AG09309 (cell line): ENCODE measurements around the gene DMAC2.
"Not testable (repeated sequence)": the region's sequence is repeated elsewhere in the genome, so short reads cannot be mapped to it uniquely, and the experiment has no call there.

ENCODE experiments used
- DNase-seq: peaks from one replicate; pipeline ENCODE4 v3.0.0-alpha.2; 2010; ENCODE audit warnings: low read depth
- H3K4me3 ChIP-seq: 2 replicates; pipeline ENCODE4 v1.5.1; 2011; ENCODE audit warnings: mild to moderate bottlenecking, low read depth, low read length, moderate library complexity; ENCODE audit not compliant: control insufficient read depth
- CTCF ChIP-seq: IDR thresholded peaks from 2 replicates; pipeline ENCODE4 v1.5.1; 2011; ENCODE audit warnings: mild to moderate bottlenecking, low read depth, low read length, inconsistent platforms; ENCODE audit not compliant: insufficient read depth, control insufficient read depth; ENCODE audit errors: missing control alignments

Gene DMAC2

DNA sequence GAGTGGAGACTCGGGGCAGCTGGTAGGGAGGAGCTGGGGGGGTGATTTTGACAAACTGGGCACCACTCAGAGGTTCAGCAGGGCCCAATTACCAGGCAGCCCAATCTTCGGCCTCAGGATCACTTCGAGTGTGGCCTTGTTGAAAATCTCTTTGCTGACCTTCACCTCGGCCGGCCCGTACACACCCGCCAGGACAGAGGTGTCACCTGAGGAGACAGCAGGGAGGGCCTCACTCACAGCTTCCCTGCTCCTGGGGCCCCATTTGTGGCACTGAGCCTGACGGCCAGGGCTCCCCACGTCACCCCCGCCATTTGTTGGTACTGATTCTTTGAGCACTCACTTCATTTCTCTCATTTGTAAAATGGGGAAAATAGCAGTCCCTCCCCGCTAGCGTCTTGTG, 46.9 kb downstream of the DMAC2 start:
- no peak overlapping the region for H3K4me3 ChIP-seq
- no peak for DNase-seq
- TF ChIP-seq CTCF = no peak

DNA sequence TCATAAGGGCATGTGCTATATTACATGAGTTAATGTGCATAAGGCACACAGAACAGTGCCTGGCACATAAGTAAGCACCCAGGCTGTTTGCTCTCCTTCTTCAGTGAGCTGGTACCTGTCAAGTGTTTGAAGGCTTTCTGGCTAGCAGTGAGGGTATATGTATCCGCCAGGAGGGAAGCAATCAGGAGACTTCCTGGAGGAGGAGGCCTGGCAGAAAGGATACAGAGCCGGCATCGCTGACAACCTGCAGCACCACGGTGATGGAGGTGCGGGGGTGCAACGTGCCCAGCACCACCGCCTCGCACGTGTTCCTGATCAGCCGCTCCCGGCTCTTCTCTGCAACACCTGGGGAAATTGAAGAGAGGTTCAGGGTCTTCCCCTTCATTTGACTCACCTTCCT, 48.1 kb downstream of the DMAC2 start:
- TF ChIP-seq CTCF = no peak
- no peak for DNase-seq
- H3K4me3 ChIP-seq = no peak overlapping the region

GRCh38 chr19:41386442-41386841, 53.3 kb downstream of the DMAC2 start:
- DNase-seq = no peak
- TF ChIP-seq CTCF = no peak
- no peak overlapping the region for H3K4me3 ChIP-seq

- no peak overlapping the region for H3K4me3 ChIP-seq
- no peak for DNase-seq
- TF ChIP-seq CTCF = no peak
These were observed 55.4 kb downstream of the DMAC2 start for GRCh38 chr19:41384351-41384750.

DNA sequence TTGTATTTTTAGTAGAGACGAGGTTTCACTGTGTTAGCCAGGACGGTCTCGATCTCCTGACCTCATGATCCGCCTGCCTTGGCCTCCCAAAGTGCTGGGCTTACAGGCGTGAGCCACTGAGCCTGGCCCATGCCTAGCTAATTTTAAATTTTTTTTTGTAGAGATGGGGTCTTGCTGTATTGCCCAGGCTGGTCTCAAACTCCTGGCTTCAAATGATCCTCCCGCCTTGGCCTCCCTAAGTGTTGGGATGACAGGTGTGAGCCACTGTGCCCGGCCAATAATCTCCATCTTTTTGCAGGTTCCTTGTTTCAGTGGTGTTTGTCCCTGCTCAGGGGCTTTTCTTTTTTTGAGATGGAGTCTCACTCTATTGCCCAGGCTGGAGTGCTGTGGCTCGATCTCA, 58.2 kb downstream of the DMAC2 start:
- H3K4me3 ChIP-seq, DNase-seq: not testable (repeated sequence)
